Upper lobe of left lung (tissue), 6 donors: ENCODE results near the gene SNED1. TPM values are rescaled to one million over a fixed set of nuclear protein-coding genes. Genes with fewer than 3 reads are reported as not detected.

Experiments
- ATAC-seq, 2 donors: fragments of 200-7000 bp; cut with Tn5 transposase; one replicate each; pipeline ENCODE4 v1.9.1; 2022; ENCODE audit warnings: mild to moderate bottlenecking in 2 of 2, moderate library complexity in 2 of 2; ENCODE audit not compliant: low FRiP score in 2 of 2
- DNase-seq, 2 donors: peaks; one replicate each; pipeline ENCODE4 v3.0.0-alpha.2; 2019 to 2020
- H3K27ac ChIP-seq, 4 donors: fragments of 200-600 bp; sonication (generic); one replicate each; pipeline ENCODE4 v1.5.1; 2016 to 2019
- H3K27me3 ChIP-seq, 4 donors: fragments of 200-600 bp; sonication (generic); one replicate each; pipeline ENCODE4 v1.5.1; 2017 to 2019
- H3K36me3 ChIP-seq, 4 donors: fragments of 200-600 bp; sonication (generic); one replicate each; pipeline ENCODE4 v1.5.1; 2016 to 2019
- H3K4me1 ChIP-seq, 4 donors: fragments of 200-600 bp; sonication (generic); one replicate each; pipeline ENCODE4 v1.5.1; 2018 to 2019
- H3K4me3 ChIP-seq, 4 donors: fragments of 200-600 bp; sonication (generic); one replicate each; pipeline ENCODE4 v1.5.1; 2017 to 2019; ENCODE audit warnings: mild to moderate bottlenecking in 2 of 4, moderate library complexity in 1 of 4
- H3K9me3 ChIP-seq, 4 donors: fragments of 200-600 bp; sonication (generic); one replicate each; pipeline ENCODE4 v1.5.1; 2018 to 2019
- EP300 ChIP-seq, 4 donors: sonication (generic); formaldehyde crosslinking; IDR thresholded peaks; one replicate each; pipeline ENCODE4 v1.5.1; 2017; ENCODE audit warnings: antibody characterized with exemption in 4 of 4, control low read depth in 2 of 4
- POLR2A ChIP-seq, 4 donors: fragments of 450-650 bp; IDR thresholded peaks; one replicate each; pipeline ENCODE4 v1.5.1; 2016 to 2017; ENCODE audit warnings: antibody characterized with exemption in 4 of 4, mild to moderate bottlenecking in 2 of 4
- POLR2AphosphoS5 ChIP-seq, 2 donors: sonication (generic); formaldehyde crosslinking; IDR thresholded peaks; one replicate each; pipeline ENCODE4 v1.5.1; 2017; ENCODE audit warnings: antibody characterized with exemption in 2 of 2
- WGBS, 2 donors: methylation state at CpG; one replicate each; pipeline ENCODE4 v1.1.5; 2017 to 2018; 5-methylcytosine and 5-hydroxymethylcytosine counted together
- total RNA-seq, 6 donors: library from RNA; depleted of rRNA in 4 of 6; stranded (reverse); fragments of >200 nt in 4 of 6; gene quantifications; one replicate each; pipeline versions ENCODE4 v1.1.0 to v1.2.1, GENCODE V29; 2016 to 2021
- TF ChIP-seq, protein P1 (sequence below), 6 experiments: fragments of 450-650 bp in 4 of 6; fragments of 200-600 bp in 2 of 6; sonication (generic) in 2 of 6; IDR thresholded peaks; one replicate each; pipeline ENCODE4 v1.5.1; 2016 to 2019; ENCODE audit warnings: antibody characterized with exemption in 6 of 6
- donor health status: DM: no; HTN: no; CAD: no; lungs with moderate emphysema.
- donor health status: DM: no; HTN: yes; CAD: no; lungs with severe emphysema.

The SNED1 gene
- total RNA-seq, 6 donors from 2014 or later: 26.0 to 189 (median 38.9) TPM

DNA sequence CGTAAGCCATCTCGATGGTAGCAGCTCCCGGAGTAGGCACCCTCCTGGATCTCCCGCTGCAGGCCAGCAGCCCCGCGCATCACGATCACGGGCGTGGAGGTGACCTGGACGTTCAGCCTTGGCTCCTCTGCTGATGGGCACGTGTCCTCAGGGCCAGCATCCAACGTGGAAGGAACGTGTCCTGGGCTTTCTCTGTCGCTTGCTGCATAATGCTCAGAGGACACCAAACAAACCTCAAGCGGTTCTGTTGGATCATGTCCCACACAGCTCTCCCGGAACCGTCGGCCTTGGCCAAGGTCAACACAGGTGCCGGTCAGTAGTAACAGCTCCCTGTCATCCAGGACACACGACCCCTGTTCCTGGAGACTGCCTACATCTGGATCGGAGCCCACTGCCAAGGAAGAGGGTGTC is 127.8 kb downstream of the SNED1 start:
- H3K27ac ChIP-seq: no peak overlapping the region
- DNase-seq (no peak), ATAC-seq (no peak)
- H3K9me3 ChIP-seq: no peaks in the 10 kb centered on the region
- no peak overlapping the region for H3K4me3 ChIP-seq
- 94 to 97% methylated on average over 10 to 21 of the region's 21 CpGs for whole genome bisulfite sequencing, 2 donors
- TF ChIP-seq EP300 (IDR thresholded peaks at IDR 0.05) (no peak), POLR2A (IDR thresholded peaks at IDR 0.05) (no peak), POLR2AphosphoS5 (IDR thresholded peaks at IDR 0.05) (no peak)
- TF ChIP-seq, protein P1, sequence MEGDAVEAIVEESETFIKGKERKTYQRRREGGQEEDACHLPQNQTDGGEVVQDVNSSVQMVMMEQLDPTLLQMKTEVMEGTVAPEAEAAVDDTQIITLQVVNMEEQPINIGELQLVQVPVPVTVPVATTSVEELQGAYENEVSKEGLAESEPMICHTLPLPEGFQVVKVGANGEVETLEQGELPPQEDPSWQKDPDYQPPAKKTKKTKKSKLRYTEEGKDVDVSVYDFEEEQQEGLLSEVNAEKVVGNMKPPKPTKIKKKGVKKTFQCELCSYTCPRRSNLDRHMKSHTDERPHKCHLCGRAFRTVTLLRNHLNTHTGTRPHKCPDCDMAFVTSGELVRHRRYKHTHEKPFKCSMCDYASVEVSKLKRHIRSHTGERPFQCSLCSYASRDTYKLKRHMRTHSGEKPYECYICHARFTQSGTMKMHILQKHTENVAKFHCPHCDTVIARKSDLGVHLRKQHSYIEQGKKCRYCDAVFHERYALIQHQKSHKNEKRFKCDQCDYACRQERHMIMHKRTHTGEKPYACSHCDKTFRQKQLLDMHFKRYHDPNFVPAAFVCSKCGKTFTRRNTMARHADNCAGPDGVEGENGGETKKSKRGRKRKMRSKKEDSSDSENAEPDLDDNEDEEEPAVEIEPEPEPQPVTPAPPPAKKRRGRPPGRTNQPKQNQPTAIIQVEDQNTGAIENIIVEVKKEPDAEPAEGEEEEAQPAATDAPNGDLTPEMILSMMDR (IDR thresholded peaks at IDR 0.05): no peak
- H3K27me3 ChIP-seq: no peaks in the 10 kb centered on the region
- H3K36me3 ChIP-seq: peaks cover 0 to 16% (median 5%) of the 10 kb centered on the region in 4 donors
- no peaks in the 10 kb centered on the region for H3K4me1 ChIP-seq

DNA sequence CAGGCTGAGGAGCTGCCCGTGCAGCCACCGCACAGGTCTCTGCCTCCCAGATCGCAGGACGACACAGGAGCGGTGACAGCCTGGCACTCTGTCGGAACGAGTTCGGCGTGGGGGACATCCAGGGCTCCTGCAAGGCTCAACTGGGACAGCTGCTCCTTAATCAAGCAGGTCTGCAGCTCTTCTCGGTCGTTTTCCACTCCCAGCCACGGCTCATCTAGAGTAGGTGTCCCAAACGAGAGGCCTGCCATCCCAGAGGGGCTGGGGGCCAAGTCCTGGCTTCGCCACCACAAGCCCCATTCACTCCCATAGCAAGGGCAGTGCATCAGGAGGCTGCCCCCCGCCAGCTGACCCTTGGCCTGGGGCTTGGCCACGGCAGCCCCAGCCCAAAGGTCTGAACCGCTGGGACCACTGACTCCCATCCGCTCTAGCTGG is 128.4 kb downstream of the SNED1 start:
- H3K27me3 ChIP-seq: no peaks in the 10 kb centered on the region
- H3K9me3 ChIP-seq: no peaks in the 10 kb centered on the region
- TF ChIP-seq EP300 (IDR thresholded peaks at IDR 0.05) (no peak), POLR2A (IDR thresholded peaks at IDR 0.05) (no peak), POLR2AphosphoS5 (IDR thresholded peaks at IDR 0.05) (no peak)
- TF ChIP-seq, protein P1 (IDR thresholded peaks at IDR 0.05): no peak
- H3K4me1 ChIP-seq: no peaks in the 10 kb centered on the region
- no peak overlapping the region for H3K4me3 ChIP-seq
- H3K27ac ChIP-seq: no peak overlapping the region
- peaks cover 0 to 16% (median 5%) of the 10 kb centered on the region in 4 donors for H3K36me3 ChIP-seq
- DNase-seq: no peak
- 100% methylated on average over 6 of the region's 18 CpGs; no CpG with 5 or more reads in 1 of the 2 donors for WGBS, 2 donors
- no peak for ATAC-seq

DNA sequence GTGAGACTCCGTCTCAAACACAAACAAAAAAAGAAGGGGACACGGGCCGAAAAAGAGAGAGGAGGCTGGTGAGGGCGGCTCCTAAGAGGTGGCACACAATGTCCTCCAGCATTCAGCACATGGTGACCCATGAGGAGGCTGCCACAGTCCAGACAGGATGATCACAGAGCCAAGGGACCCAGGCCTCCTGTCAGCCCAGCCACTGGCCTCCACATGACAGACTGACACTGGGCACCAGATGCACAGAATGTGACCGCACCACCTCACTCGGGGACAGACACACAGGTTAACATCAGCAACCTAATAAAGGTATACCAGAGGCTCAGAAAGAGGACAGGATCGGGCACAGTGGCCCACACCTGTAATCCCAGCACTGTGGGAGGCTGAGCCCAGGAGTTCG is 129.8 kb downstream of the SNED1 start:
- DNase-seq (no peak), ATAC-seq (no peak)
- H3K36me3 ChIP-seq: peaks cover 0 to 7% (median 0%) of the 10 kb centered on the region in 4 donors
- H3K27ac ChIP-seq: no peak overlapping the region
- H3K27me3 ChIP-seq: no peaks in the 10 kb centered on the region
- no peaks in the 10 kb centered on the region for H3K9me3 ChIP-seq
- WGBS, 2 donors: 95 to 96% methylated on average over 7 to 8 of the region's 8 CpGs
- no peak overlapping the region for H3K4me3 ChIP-seq
- no peak for TF ChIP-seq EP300 (IDR thresholded peaks at IDR 0.05)
- no peak for TF ChIP-seq POLR2A (IDR thresholded peaks at IDR 0.05)
- TF ChIP-seq, protein P1 (IDR thresholded peaks at IDR 0.05): no peak
- TF ChIP-seq POLR2AphosphoS5 (IDR thresholded peaks at IDR 0.05): no peak
- no peaks in the 10 kb centered on the region for H3K4me1 ChIP-seq

DNA sequence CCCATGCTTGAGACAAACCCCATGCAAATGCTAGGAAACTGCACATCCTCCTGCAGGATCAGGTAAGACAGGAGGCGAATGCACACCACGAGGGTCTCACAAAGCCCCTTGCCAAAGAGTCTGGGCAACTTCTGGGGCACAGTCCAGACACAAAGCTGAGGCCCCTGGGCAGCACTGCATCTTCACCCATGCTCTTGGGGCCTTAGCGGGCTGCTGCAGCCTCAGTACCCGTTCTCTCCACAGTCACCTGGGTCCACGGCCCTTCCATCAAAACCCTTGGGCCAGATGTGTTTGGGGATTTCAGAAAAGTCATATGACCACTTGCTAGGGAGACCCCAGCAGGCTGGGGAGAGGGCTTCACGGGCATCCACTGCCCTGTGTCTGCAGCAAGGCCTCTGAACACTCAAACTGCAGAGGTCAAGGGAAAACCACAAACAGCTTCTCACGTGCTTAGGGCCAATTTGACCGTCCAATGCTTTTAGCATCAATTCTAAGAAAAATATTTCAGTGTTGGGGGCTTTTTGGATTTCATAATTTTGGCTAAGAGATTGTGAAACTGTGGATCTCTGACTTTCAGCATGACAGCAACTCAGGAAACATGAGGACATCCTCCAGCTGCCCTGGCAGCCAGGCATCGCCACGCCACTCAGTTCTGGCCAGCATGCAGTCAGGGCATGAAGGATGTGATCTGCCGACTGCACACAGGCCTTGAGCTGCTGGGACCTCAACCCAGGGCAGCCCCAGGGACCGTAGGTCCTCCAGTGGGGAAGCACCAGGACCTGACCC is 130.9 kb downstream of the SNED1 start:
- no peak for TF ChIP-seq POLR2AphosphoS5 (IDR thresholded peaks at IDR 0.05)
- TF ChIP-seq EP300 (IDR thresholded peaks at IDR 0.05): no peak
- TF ChIP-seq, protein P1 (IDR thresholded peaks at IDR 0.05): no peak
- no peak for TF ChIP-seq POLR2A (IDR thresholded peaks at IDR 0.05)
- no peak overlapping the region for H3K27ac ChIP-seq
- no peak for ATAC-seq
- DNase-seq: no peak
- no peaks in the 10 kb centered on the region for H3K27me3 ChIP-seq
- no peak overlapping the region for H3K4me3 ChIP-seq
- H3K36me3 ChIP-seq: peaks cover 0 to 7% (median 0%) of the 10 kb centered on the region in 4 donors
- H3K9me3 ChIP-seq: no peaks in the 10 kb centered on the region
- 73 to 86% methylated on average over 8 to 12 of the region's 12 CpGs for WGBS, 2 donors
- H3K4me1 ChIP-seq: no peaks in the 10 kb centered on the region
